ENCODE data around the gene POU2F3. TPM values are rescaled to one million over a fixed set of nuclear protein-coding genes. Genes with fewer than 3 reads are reported as not detected.
A peak's percentile ranks its signal among the peaks of the same experiment; 100 is the strongest.
"Not testable (repeated sequence)": the region's sequence is repeated elsewhere in the genome, so short reads cannot be mapped to it uniquely, and the experiment has no call there.

POU2F3 gene
- total and polyA plus RNA-seq, 5 donors: 0.05 to 0.31 (median 0.20) TPM; not detected in 1

- Histone ChIP-seq H3K4me3 (ENCODE audit: low read length) (no peak overlapping the region), H3K9me3 (ENCODE audit: control insufficient read depth, low read length) (no peaks in the 10 kb centered on the region), H3K27me3 (ENCODE audit: control insufficient read depth, insufficient read depth) (no peaks in the 10 kb centered on the region), H3K4me1 (ENCODE audit: control insufficient read depth, insufficient read depth, low read length) (no peaks in the 10 kb centered on the region), H3K27ac (ENCODE audit: low read length) (no peak overlapping the region)
- intact Hi-C loops (cut with DNase I): no loop called here
- ATAC-seq (peak in 1 of 2 donors; percentile 74), DNase-seq (no peak)
- 87% methylated on average over 2 of the region's 2 CpGs for whole genome bisulfite sequencing
Measured at GRCh38 chr11:120272303-120272702, 32.4 kb downstream of the POU2F3 start.

GRCh38 chr11:120273432-120273831 lies 33.5 kb downstream of the POU2F3 start:
- no peaks in the 10 kb centered on the region for H3K4me1 ChIP-seq (ENCODE audit: control insufficient read depth, insufficient read depth, low read length)

GRCh38 chr11:120273956-120274355 lies 34.0 kb downstream of the POU2F3 start:
- H3K4me3 ChIP-seq (ENCODE audit: low read length); H3K27me3 ChIP-seq (ENCODE audit: control insufficient read depth, insufficient read depth); H3K27ac ChIP-seq (ENCODE audit: low read length); intact Hi-C loops (cut with DNase I); DNase-seq; H3K4me1 ChIP-seq (ENCODE audit: control insufficient read depth, insufficient read depth, low read length); H3K9me3 ChIP-seq (ENCODE audit: control insufficient read depth, low read length); ATAC-seq: not testable (repeated sequence)
- 97% methylated on average over 2 of the region's 2 CpGs for WGBS

More at GRCh38 chr11:120273432-120273831, 33.5 kb downstream of the POU2F3 start:
- no peak for DNase-seq
- H3K4me3 ChIP-seq (ENCODE audit: low read length): no peak overlapping the region
- intact Hi-C loops (cut with DNase I): no loop called here
- no peaks in the 10 kb centered on the region for H3K27me3 ChIP-seq (ENCODE audit: control insufficient read depth, insufficient read depth)
- H3K9me3 ChIP-seq (ENCODE audit: control insufficient read depth, low read length): no peaks in the 10 kb centered on the region
- WGBS: 96% methylated on average over 2 of the region's 2 CpGs
- no peak for ATAC-seq
- no peak overlapping the region for H3K27ac ChIP-seq (ENCODE audit: low read length)

GRCh38 chr11:120279502-120279901 lies 39.6 kb downstream of the POU2F3 start:
- Histone ChIP-seq H3K27ac (ENCODE audit: low read length) (no peak overlapping the region), H3K9me3 (ENCODE audit: control insufficient read depth, low read length) (no peaks in the 10 kb centered on the region), H3K27me3 (ENCODE audit: control insufficient read depth, insufficient read depth) (no peaks in the 10 kb centered on the region), H3K4me3 (ENCODE audit: low read length) (no peak overlapping the region), H3K4me1 (ENCODE audit: control insufficient read depth, insufficient read depth, low read length) (peaks cover 10% of the 10 kb centered on the region)
- intact Hi-C loops (cut with DNase I): no loop called here
- no peak for DNase-seq
- peak in 1 of 2 donors; percentile 15 for ATAC-seq
- 71% methylated on average over 5 of the region's 5 CpGs for WGBS

- ATAC-seq (peak; percentile 45 to 61), DNase-seq (no peak)
- intact Hi-C loops (cut with DNase I): no loop called here
- Histone ChIP-seq H3K4me3 (ENCODE audit: low read length) (no peak overlapping the region), H3K4me1 (ENCODE audit: control insufficient read depth, insufficient read depth, low read length) (peaks cover 10% of the 10 kb centered on the region), H3K27me3 (ENCODE audit: control insufficient read depth, insufficient read depth) (no peaks in the 10 kb centered on the region), H3K27ac (ENCODE audit: low read length) (peak overlapping the region; percentile 66), H3K9me3 (ENCODE audit: control insufficient read depth, low read length) (no peaks in the 10 kb centered on the region)
- 57% methylated on average over 5 of the region's 5 CpGs for WGBS
Measured at GRCh38 chr11:120280600-120281051, 40.7 kb downstream of the POU2F3 start.

GRCh38 chr11:120281143-120281795 lies 41.3 kb downstream of the POU2F3 start:
- DNase-seq (peak; percentile 62 to 85 (median 79)), ATAC-seq (peak; percentile 66 to 85)
- H3K4me3 ChIP-seq (ENCODE audit: low read length): no peak overlapping the region
- peak overlapping the region; percentile 66 for H3K27ac ChIP-seq (ENCODE audit: low read length)
- H3K27me3 ChIP-seq (ENCODE audit: control insufficient read depth, insufficient read depth): no peaks in the 10 kb centered on the region
- no peaks in the 10 kb centered on the region for H3K9me3 ChIP-seq (ENCODE audit: control insufficient read depth, low read length)
- H3K4me1 ChIP-seq (ENCODE audit: control insufficient read depth, insufficient read depth, low read length): peaks cover 10% of the 10 kb centered on the region
- WGBS: 16% methylated on average over 7 of the region's 7 CpGs
- intact Hi-C loops (cut with DNase I): no loop called here

GRCh38 chr11:120283124-120283523 lies 43.2 kb downstream of the POU2F3 start:
- intact Hi-C loops (cut with DNase I): no loop called here
- Histone ChIP-seq H3K27ac (ENCODE audit: low read length) (no peak overlapping the region), H3K9me3 (ENCODE audit: control insufficient read depth, low read length) (no peaks in the 10 kb centered on the region), H3K4me1 (ENCODE audit: control insufficient read depth, insufficient read depth, low read length) (peaks cover 10% of the 10 kb centered on the region), H3K4me3 (ENCODE audit: low read length) (no peak overlapping the region), H3K27me3 (ENCODE audit: control insufficient read depth, insufficient read depth) (peaks cover 2% of the 10 kb centered on the region)
- DNase-seq (no peak), ATAC-seq (no peak)
- WGBS: 81% methylated on average over 2 of the region's 2 CpGs

GRCh38 chr11:120284272-120284671 lies 44.3 kb downstream of the POU2F3 start:
- intact Hi-C loops (cut with DNase I): no loop called here
- ATAC-seq (no peak), DNase-seq (no peak)
- Histone ChIP-seq H3K27me3 (ENCODE audit: control insufficient read depth, insufficient read depth) (peaks cover 2% of the 10 kb centered on the region), H3K9me3 (ENCODE audit: control insufficient read depth, low read length) (no peaks in the 10 kb centered on the region), H3K27ac (ENCODE audit: low read length) (no peak overlapping the region), H3K4me3 (ENCODE audit: low read length) (no peak overlapping the region), H3K4me1 (ENCODE audit: control insufficient read depth, insufficient read depth, low read length) (peaks cover 10% of the 10 kb centered on the region)
- 92% methylated on average over 6 of the region's 6 CpGs for WGBS

- peaks cover 10% of the 10 kb centered on the region for H3K4me1 ChIP-seq (ENCODE audit: control insufficient read depth, insufficient read depth, low read length)
- H3K4me3 ChIP-seq (ENCODE audit: low read length): no peak overlapping the region
- H3K9me3 ChIP-seq (ENCODE audit: control insufficient read depth, low read length): no peaks in the 10 kb centered on the region
- DNase-seq (no peak), ATAC-seq (no peak)
- H3K27me3 ChIP-seq (ENCODE audit: control insufficient read depth, insufficient read depth): peaks cover 2% of the 10 kb centered on the region
- intact Hi-C loops (cut with DNase I): no loop called here
- 89% methylated on average over 4 of the region's 4 CpGs for WGBS
- H3K27ac ChIP-seq (ENCODE audit: low read length): no peak overlapping the region
Measured at GRCh38 chr11:120285256-120285655, 45.3 kb downstream of the POU2F3 start.

GRCh38 chr11:120288021-120288420 lies 48.1 kb downstream of the POU2F3 start:
- Histone ChIP-seq H3K4me3 (ENCODE audit: low read length) (no peak overlapping the region), H3K27me3 (ENCODE audit: control insufficient read depth, insufficient read depth) (peaks cover 2% of the 10 kb centered on the region), H3K9me3 (ENCODE audit: control insufficient read depth, low read length) (no peaks in the 10 kb centered on the region), H3K27ac (ENCODE audit: low read length) (no peak overlapping the region), H3K4me1 (ENCODE audit: control insufficient read depth, insufficient read depth, low read length) (no peaks in the 10 kb centered on the region)
- intact Hi-C loops (cut with DNase I): no loop called here
- 90% methylated on average over 2 of the region's 2 CpGs for WGBS
- DNase-seq: no peak
- no peak for ATAC-seq

GRCh38 chr11:120289426-120289825 lies 49.5 kb downstream of the POU2F3 start:
- H3K27me3 ChIP-seq (ENCODE audit: control insufficient read depth, insufficient read depth): peaks cover 2% of the 10 kb centered on the region
- intact Hi-C loops (cut with DNase I): no loop called here
- no peak overlapping the region for H3K4me3 ChIP-seq (ENCODE audit: low read length)
- H3K27ac ChIP-seq (ENCODE audit: low read length): no peak overlapping the region
- no peaks in the 10 kb centered on the region for H3K9me3 ChIP-seq (ENCODE audit: control insufficient read depth, low read length)
- no peak for ATAC-seq
- H3K4me1 ChIP-seq (ENCODE audit: control insufficient read depth, insufficient read depth, low read length): no peaks in the 10 kb centered on the region
- DNase-seq: no peak
- WGBS: 74% methylated on average over 9 of the region's 9 CpGs
